Measurements from ENCODE around the gene IQCN. TPM values are rescaled to one million over a fixed set of nuclear protein-coding genes. Genes with fewer than 3 reads are reported as not detected.

The IQCN gene
- total and polyA plus RNA-seq, 10 of the 15 experiments (the other 5 are each of a cell fraction or from before 2014, with no cell fraction given): 0.01 to 0.54 (median 0.23) TPM; not detected in 3

DNA sequence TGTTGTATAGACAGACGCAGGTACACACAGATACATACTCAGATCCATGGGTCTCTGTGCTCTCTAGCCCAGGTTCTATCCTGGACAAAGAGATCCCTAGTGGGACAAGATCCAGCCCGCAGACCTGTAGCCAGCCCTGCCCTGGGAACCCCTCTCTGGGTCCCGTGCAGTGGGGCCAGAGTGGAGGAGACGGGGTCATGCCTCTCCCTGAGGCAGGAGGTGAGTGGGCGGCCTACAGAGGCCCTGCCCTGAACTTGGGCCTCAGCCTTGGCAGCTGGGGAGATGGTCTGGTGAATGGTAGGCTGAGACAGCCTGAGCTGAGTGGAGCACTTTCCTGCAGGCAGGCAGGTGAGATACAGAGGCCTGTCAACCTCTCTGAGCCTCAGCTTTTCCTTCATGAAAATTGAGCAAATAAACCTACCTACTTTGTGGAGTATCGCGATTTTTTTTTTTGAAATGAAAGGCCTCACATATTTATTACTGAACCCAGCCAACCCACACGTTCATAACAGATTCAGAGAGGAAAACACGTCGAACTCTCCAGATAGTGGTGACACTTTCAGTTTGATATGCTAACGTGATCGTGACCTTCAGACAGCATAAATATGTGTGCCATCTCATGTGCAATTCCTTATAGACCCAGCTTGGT is 10.6 kb upstream of the IQCN start (continued):
- TF ChIP-seq BHLHE40 (IDR thresholded peaks at IDR 0.05; ENCODE audit: borderline replicate concordance in 1 of 2, low read depth in 2 of 2, low read length in 1 of 2): peak; percentile 53 to 87; a peak in 3 of 4 replicates
- TF ChIP-seq DPF2 (IDR thresholded peaks at IDR 0.05): peak; percentile 44; the same call in 1 of the 2 replicates
- TF ChIP-seq FOS (IDR thresholded peaks at IDR 0.05; ENCODE audit: borderline replicate concordance, extremely low read depth, insufficient read length): no peak
- TF ChIP-seq EGR1 (IDR thresholded peaks at IDR 0.05; ENCODE audit: borderline replicate concordance in 1 of 2, low read depth in 2 of 2, low read length in 2 of 2): peak in 1 of 2 experiments; percentile 63; a peak in 2 of 3 replicates
- TF ChIP-seq POLR2A (IDR thresholded peaks at IDR 0.05; ENCODE audit: low read depth, low read length): peak; percentile 38; the same call in 1 of the 2 replicates
- TF ChIP-seq NR2F1 (conservative IDR thresholded peaks at IDR 0.05): peak; percentile 72

GRCh38 chr19:18283338-18283737 is 9.1 kb upstream of the IQCN start:
- FAIRE-seq: no peak
- Histone ChIP-seq H3K27me3 (replicated peaks in 1 of 2; ENCODE audit: control insufficient read depth in 2 of 2, insufficient read depth in 2 of 2, low read length in 1 of 2) (no peaks in the 10 kb centered on the region), H4K20me1 (ENCODE audit: control insufficient read depth, insufficient read depth) (peaks cover 10% of the 10 kb centered on the region), H3K4me1 (ENCODE audit: control insufficient read depth, insufficient read depth, low read length) (peaks cover 27% of the 10 kb centered on the region), H3K9me3 (replicated peaks; ENCODE audit: control insufficient read depth, insufficient read depth, low read length) (no peaks in the 10 kb centered on the region), H3K4me3 (no peak overlapping the region), H3K27ac (ENCODE audit: control insufficient read depth, insufficient read depth) (no peak overlapping the region), H3K9ac (ENCODE audit: control insufficient read depth, insufficient read depth, low read length) (no peak overlapping the region), H3K4me2 (ENCODE audit: control insufficient read depth, insufficient read depth) (no peak overlapping the region), H3K79me2 (ENCODE audit: control insufficient read depth, insufficient read depth, low read length) (peaks cover 33% of the 10 kb centered on the region), H3K36me3 (ENCODE audit: control insufficient read depth in 2 of 2, insufficient read depth in 2 of 2, low read length in 1 of 2) (no peaks in the 10 kb centered on the region; a peak in 1 of 4 replicates), H2AFZ (ENCODE audit: control insufficient read depth, low read depth, low read length) (no peak overlapping the region)
- ChIA-PET POLR2A (interaction anchor here (2.8 to 8.4 kb wide), 4 partner anchors 8 to 46 kb away, joined by 24 to 206 read pairs (median 176); partner anchors contain the start of gene LSM4), SMC1A (ENCODE audit: uncharacterized antibody, unreplicated experiment) (no interaction called here), RAD21 (ENCODE audit: unreplicated experiment) (interaction anchor here (5.7 to 7.1 kb wide), 3 partner anchors 8 to 44 kb away, joined by 135 to 259 read pairs (median 136); no protein-coding TSS in a partner anchor), CTCF (interaction anchor here (3.1 kb wide), 1 partner anchor 45 kb away, joined by 11 read pairs; no protein-coding TSS in a partner anchor)
- in situ Hi-C loops (cut with MboI) (no loop called here), intact Hi-C loops (cut with micrococcal nuclease; ENCODE audit: unreplicated experiment) (no loop called here)
- DNase-seq (ENCODE audit: low read depth, low spot score): no peak
- no TSS peak for BruUV-seq (replicated peaks)
- ATAC-seq: no peak
- 100% methylated on average over 5 of the region's 5 CpGs for WGBS (ENCODE audit: insufficient coverage, insufficient replicate concordance, low lambda C conversion rate, missing lambda C conversion rate)
- TF ChIP-seq ZBTB11 (CRISPR knock-in tag; IDR thresholded peaks at IDR 0.05) (no peak), POLR2AphosphoS2 (IDR thresholded peaks at IDR 0.05; ENCODE audit: low read depth, low read length) (no peak), SREBF1 (IDR thresholded peaks at IDR 0.05; ENCODE audit: low read length) (no peak), FOXM1 (IDR thresholded peaks at IDR 0.05; ENCODE audit: low read depth, low read length) (no peak), KAT2A (conservative IDR thresholded peaks at IDR 0.05; ENCODE audit: control insufficient read depth, low read depth, low read length) (no peak), NFIC (IDR thresholded peaks at IDR 0.05; ENCODE audit: low read depth, low read length) (no peak), ASH2L (IDR thresholded peaks at IDR 0.05; ENCODE audit: borderline replicate concordance, low read depth) (no peak), CHD4 (IDR thresholded peaks at IDR 0.05) (no peak), SREBF2 (IDR thresholded peaks at IDR 0.05; ENCODE audit: low read length) (no peak), BCLAF1 (IDR thresholded peaks at IDR 0.05) (no peak), CREB1 (IDR thresholded peaks at IDR 0.05; ENCODE audit: low read depth) (no peak), RELA (IDR thresholded peaks at IDR 0.05; ENCODE audit: borderline replicate concordance, partially characterized antibody) (no peak)
